HepG2 (cell line): ENCODE measurements around the gene IFT88. TPM values are rescaled to one million over a fixed set of nuclear protein-coding genes. Genes with fewer than 3 reads are reported as not detected.
A peak's percentile ranks its signal among the peaks of the same experiment; 100 is the strongest.

Source experiments
- BHLHE40 ChIP-seq: IDR thresholded peaks from 2 replicates; pipeline ENCODE4 v1.6.1; 2011; ENCODE audit warnings: low read length, improper control_type of control experiment
- DZIP1 ChIP-seq: sonication (generic); formaldehyde crosslinking; IDR thresholded peaks from 2 replicates; pipeline ENCODE4 v1.5.0; 2020; ENCODE audit warnings: mild to moderate bottlenecking, missing genetic modification reagents
- HIC2 ChIP-seq: sonication (generic); formaldehyde crosslinking; IDR thresholded peaks from 2 replicates; pipeline ENCODE4 v1.9.0; 2022; ENCODE audit warnings: low read depth, missing genetic modification reagents
- KMT2A ChIP-seq: sonication (generic); formaldehyde crosslinking; IDR thresholded peaks from 2 replicates; pipeline ENCODE4 v1.4.0; 2020; ENCODE audit warnings: missing genetic modification reagents
- POLR2AphosphoS5 ChIP-seq: IDR thresholded peaks from 2 replicates; pipeline ENCODE4 v1.6.1; 2012; ENCODE audit warnings: low read depth, low read length
- SIN3A ChIP-seq: IDR thresholded peaks from 2 replicates; pipeline ENCODE4 v1.6.1; 2011; ENCODE audit warnings: low read depth, mild to moderate bottlenecking, control low read depth, low read length, borderline replicate concordance
- SKI ChIP-seq: fragments of 450-650 bp; IDR thresholded peaks from one replicate; pipeline ENCODE4 v1.6.1; 2018; ENCODE audit warnings: mild to moderate bottlenecking; ENCODE audit not compliant: partially characterized antibody
- ZBTB4 ChIP-seq: sonication (generic); formaldehyde crosslinking; IDR thresholded peaks from 2 replicates; pipeline ENCODE4 v1.4.0; 2020; ENCODE audit warnings: missing genetic modification reagents, mild to moderate bottlenecking, borderline replicate concordance
- ZFP37 ChIP-seq: sonication (generic); formaldehyde crosslinking; IDR thresholded peaks from 2 replicates; pipeline ENCODE4 v1.4.0; 2020; ENCODE audit warnings: missing genetic modification reagents, borderline replicate concordance
- ZNF251 ChIP-seq: sonication (generic); formaldehyde crosslinking; IDR thresholded peaks from 2 replicates; pipeline ENCODE4 v1.9.0; 2021; ENCODE audit warnings: mild to moderate bottlenecking, missing genetic modification reagents
- ZNF253 ChIP-seq: sonication (generic); formaldehyde crosslinking; IDR thresholded peaks from 2 replicates; pipeline ENCODE4 v1.8.0; 2022; ENCODE audit warnings: mild to moderate bottlenecking, missing genetic modification reagents, borderline replicate concordance
- ZNF431 ChIP-seq: sonication (generic); formaldehyde crosslinking; IDR thresholded peaks from 2 replicates; pipeline ENCODE4 v1.9.0; 2022; ENCODE audit warnings: missing genetic modification reagents, low read depth, mild to moderate bottlenecking, borderline replicate concordance
- ZNF616 ChIP-seq: sonication (generic); formaldehyde crosslinking; IDR thresholded peaks from 2 replicates; pipeline ENCODE4 v1.5.0; 2020; ENCODE audit warnings: low read depth, mild to moderate bottlenecking, missing genetic modification reagents
- ZNF747 ChIP-seq: sonication (generic); formaldehyde crosslinking; IDR thresholded peaks from 2 replicates; pipeline ENCODE4 v1.8.1; 2023; ENCODE audit warnings: missing genetic modification reagents, mild to moderate bottlenecking, borderline replicate concordance
- polyA plus RNA-seq, 8 experiments: library from polyadenylated mRNA; depleted of rRNA in 3 of 8; stranded (reverse) in 7 of 8; unstranded in 1 of 8; fragments of >200 nt; fragmentation: Illumina TruSeq in 4 of 8; extraction: Trizol in 4 of 8; gene quantifications; 2 replicates each; pipeline versions ENCODE4 v1.2.1 to v1.2.3, GENCODE V29; 2011 to 2016; ENCODE audit warnings: low read depth in 4 of 8, missing spikeins in 1 of 8, mixed read lengths in 1 of 8; ENCODE audit not compliant: insufficient read depth in 1 of 8
- total RNA-seq, 5 experiments: library from RNA; depleted of rRNA; stranded (reverse); fragments of >200 nt; fragmentation: Illumina TruSeq; extraction: Trizol; gene quantifications; 2 replicates each; pipeline ENCODE4 v1.2.3, GENCODE V29; 2016; ENCODE audit warnings: low read depth in 1 of 5
- TF ChIP-seq, protein P1 (sequence below): sonication (generic); formaldehyde crosslinking; IDR thresholded peaks from 2 replicates; pipeline ENCODE4 v1.4.0; 2020; ENCODE audit warnings: low read depth, missing genetic modification reagents

The IFT88 gene
- total and polyA plus RNA-seq, 2 of the 13 experiments (the other 11 are each of a cell fraction or from before 2014, with no cell fraction given), result 8.4 to 19.9 TPM

DNA sequence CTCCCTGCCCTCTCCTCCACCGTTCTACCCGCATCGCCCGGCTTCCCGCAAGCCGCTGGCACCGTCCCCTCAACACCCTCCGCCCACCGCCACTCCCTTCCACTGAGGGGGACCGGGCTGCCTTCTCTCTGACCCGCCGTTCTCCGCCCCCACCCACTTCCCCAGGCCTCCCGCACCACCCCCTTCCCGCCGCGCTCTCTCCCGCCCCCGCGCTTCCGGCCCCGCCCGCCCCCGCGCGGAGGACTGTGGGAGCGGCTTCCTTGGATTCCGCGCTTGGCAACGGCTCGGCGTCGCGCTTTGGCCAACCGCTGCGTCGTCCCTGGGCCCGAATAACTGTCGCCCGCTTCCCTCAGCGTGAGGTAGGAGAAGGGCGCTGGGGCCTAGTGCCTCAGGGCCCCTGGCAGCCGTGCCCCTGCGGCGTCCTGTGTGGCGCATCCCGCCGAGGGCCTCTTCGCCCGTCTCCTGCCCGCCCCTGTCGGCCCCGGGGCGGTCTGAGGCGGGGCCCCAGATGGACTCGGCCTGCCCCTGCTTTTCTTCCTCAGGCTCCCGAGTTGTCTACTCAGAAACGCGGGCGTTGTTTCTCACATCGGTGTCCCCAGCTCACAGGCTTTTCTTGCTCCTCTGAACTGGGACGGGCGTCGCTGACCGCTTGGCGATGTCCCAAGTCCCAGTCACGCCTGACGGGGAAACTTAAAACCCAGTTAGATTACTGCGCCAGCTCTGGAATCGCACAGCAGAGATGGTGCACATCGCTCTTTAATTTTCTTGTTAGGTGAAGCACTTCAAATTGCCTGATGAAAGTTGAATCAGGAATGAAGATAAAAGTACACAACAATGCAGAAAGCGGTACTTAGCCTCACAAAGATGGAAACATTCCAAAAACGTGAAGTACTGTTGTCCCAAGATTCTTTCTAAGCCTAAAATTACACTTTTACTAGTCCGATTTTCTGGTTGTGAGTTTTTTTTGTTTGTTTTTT, at the start of gene IFT88 (continued):
- TF ChIP-seq HIC2 (CRISPR knock-in tag) (peak; percentile 74; the same call in 1 of the 2 replicates), SKI (no peak), ZBTB4 (0 out of 2 replicates have a peak, but pooled peaks have one; percentile 39), SIN3A (peak; percentile 87; the same call in 1 of the 2 replicates), ZNF253 (CRISPR knock-in tag) (peak; percentile 39; the same call in 1 of the 2 replicates), ZNF616 (CRISPR knock-in tag) (0 out of 2 replicates have a peak, but pooled peaks have one; percentile 32), DZIP1 (no peak), KMT2A (peak; percentile 75), ZNF251 (no peak), ZFP37 (0 out of 2 replicates have a peak, but pooled peaks have one; percentile 42), POLR2AphosphoS5 (peak; percentile 75), BHLHE40 (no peak), ZNF431 (CRISPR knock-in tag) (0 out of 2 replicates have a peak, but pooled peaks have one; percentile 54), ZNF747 (CRISPR knock-in tag) (no peak)
- TF ChIP-seq, protein P1, sequence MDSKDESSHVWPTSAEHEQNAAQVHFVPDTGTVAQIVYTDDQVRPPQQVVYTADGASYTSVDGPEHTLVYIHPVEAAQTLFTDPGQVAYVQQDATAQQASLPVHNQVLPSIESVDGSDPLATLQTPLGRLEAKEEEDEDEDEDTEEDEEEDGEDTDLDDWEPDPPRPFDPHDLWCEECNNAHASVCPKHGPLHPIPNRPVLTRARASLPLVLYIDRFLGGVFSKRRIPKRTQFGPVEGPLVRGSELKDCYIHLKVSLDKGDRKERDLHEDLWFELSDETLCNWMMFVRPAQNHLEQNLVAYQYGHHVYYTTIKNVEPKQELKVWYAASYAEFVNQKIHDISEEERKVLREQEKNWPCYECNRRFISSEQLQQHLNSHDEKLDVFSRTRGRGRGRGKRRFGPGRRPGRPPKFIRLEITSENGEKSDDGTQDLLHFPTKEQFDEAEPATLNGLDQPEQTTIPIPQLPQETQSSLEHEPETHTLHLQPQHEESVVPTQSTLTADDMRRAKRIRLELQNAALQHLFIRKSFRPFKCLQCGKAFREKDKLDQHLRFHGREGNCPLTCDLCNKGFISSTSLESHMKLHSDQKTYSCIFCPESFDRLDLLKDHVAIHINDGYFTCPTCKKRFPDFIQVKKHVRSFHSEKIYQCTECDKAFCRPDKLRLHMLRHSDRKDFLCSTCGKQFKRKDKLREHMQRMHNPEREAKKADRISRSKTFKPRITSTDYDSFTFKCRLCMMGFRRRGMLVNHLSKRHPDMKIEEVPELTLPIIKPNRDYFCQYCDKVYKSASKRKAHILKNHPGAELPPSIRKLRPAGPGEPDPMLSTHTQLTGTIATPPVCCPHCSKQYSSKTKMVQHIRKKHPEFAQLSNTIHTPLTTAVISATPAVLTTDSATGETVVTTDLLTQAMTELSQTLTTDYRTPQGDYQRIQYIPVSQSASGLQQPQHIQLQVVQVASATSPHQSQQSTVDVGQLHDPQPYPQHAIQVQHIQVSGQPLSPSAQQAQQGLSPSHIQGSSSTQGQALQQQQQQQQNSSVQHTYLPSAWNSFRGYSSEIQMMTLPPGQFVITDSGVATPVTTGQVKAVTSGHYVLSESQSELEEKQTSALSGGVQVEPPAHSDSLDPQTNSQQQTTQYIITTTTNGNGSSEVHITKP (CRISPR knock-in tag), result 0 out of 2 replicates have a peak, but pooled peaks have one; percentile 30
